GM19328 (cell line): ENCODE data around the gene PTPRN2.
"Not testable (repeated sequence)": the region's sequence is repeated elsewhere in the genome, so short reads cannot be mapped to it uniquely, and the experiment has no call there.

ENCODE experiments used
- ATAC-seq: cut with Tn5 transposase; IDR thresholded peaks from one replicate; pipeline ENCODE4 v1.9.1; 2021; ENCODE audit warnings: mild to moderate bottlenecking, moderate library complexity; ENCODE audit not compliant: unreplicated experiment

Gene PTPRN2

GRCh38 chr7:157563467-157564135 is 1024.0 kb downstream of the PTPRN2 start:
- ATAC-seq = not testable (repeated sequence)

- ATAC-seq = not testable (repeated sequence)
Measured at GRCh38 chr7:157562522-157563398, 1024.9 kb downstream of the PTPRN2 start.

GRCh38 chr7:157561816-157562410 is 1025.7 kb downstream of the PTPRN2 start:
- ATAC-seq = no peak

DNA sequence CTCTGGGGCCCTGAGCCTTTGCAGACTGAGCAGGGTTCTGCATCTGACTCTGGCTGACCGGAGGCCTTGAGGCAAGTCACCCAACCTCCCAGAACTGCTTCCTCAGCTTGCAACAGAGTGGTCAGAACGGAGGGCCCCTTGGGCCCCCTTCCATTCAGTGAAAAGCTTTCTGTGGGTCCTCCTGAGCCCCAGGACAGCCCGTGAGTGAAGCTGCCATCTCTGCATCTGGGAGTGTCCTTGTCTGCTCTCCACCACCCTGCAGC is 1026.2 kb downstream of the PTPRN2 start:
- ATAC-seq = no peak

DNA sequence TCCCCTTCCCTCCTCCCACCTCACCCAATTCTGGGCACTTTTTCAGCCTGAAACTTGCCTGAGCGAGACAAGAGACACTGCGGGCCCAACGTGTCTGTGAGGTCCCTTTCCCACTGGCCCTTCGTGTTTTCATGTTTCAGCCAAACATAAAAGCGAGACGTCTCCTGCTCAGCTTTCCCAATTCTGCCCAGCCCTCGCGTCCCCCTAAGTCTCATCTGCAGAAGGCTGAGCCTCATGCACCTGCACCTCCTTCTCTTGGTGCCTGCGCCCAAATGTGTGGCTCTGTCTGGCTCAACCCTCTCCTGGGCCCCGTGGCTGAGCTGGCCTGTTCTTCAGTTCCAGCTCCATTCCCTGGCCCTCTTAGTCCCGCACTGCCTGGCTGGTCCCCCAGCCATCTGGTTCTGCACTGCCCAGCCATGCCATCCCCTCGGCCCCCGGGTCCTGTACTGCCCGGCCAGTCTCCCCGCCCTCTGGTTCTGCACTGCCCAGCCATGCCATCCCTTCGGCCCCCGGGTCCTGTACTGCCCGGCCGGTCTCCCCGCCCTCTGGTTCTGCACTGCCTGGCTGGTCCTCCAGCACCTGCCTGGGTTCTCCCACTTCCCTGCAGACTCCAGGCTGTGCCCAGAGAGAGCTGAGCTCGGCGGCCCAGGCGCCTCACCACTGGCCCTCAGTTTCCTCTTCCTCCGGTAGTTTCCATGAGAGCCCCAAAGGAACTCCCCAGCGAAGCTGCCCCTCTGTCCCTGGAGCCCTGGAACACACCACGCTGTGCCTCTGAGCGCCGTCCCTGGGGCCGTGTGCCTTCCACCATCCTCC is 1026.7 kb downstream of the PTPRN2 start:
- no peak for ATAC-seq

- no peak for ATAC-seq
Measured at GRCh38 chr7:157560258-157560654, 1027.4 kb downstream of the PTPRN2 start.

DNA sequence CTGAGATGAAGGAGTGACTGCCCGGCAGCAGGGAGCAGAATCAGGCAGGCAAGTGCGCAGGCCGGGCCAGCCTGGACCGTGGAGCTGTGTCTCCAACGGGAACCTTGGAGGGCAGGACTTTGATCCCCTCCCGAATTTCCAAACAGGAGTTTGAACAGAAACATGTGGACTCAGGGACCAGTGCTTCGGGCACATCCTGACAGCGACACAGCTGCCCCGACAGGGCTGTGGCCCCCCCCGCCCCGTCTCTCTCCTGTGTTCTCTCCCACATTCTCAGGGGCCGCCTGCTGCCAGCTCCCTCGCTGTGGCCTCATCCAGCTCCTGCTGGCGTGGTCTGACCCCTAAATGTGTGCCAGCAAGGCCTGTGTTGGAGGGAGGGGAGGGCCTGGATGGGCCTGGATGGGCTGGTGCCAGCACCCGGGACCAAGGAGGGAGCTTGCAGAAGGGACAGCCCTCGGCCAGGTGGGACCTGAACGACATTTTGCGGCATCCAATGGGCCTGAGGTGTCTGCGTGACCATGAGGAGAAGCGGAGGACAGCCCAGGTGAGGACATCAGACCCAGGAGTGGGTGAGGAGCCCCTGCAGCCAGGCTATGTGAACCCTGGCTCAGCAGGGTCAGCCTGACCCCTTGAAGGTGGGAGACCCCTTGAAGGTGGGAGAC is 1027.9 kb downstream of the PTPRN2 start:
- ATAC-seq = no peak

- no peak for ATAC-seq
Measured at GRCh38 chr7:157558875-157559595, 1028.6 kb downstream of the PTPRN2 start.

- ATAC-seq = no peak
Measured at GRCh38 chr7:157558516-157558874, 1029.1 kb downstream of the PTPRN2 start.

DNA sequence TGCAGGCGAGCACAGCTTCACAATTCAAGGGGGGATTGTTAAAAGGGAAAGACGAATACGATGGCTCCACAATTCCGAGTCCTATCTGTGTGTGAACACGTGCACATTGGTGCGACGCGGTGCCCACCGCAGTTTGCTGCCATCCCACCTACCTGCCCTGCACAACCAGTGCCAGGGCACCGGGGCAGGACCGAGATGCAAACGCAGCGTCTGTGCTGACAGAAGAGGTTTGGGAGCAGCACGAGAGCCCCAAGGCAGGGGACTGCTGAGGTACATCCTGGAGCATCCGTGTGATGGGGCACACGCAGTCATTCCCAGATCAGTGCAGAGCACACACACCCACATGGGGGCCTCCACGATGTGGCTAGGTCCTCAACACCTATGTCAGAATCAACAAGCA is 1029.6 kb downstream of the PTPRN2 start:
- ATAC-seq = no peak

- no peak for ATAC-seq
Measured at GRCh38 chr7:157557263-157557662, 1030.4 kb downstream of the PTPRN2 start.

DNA sequence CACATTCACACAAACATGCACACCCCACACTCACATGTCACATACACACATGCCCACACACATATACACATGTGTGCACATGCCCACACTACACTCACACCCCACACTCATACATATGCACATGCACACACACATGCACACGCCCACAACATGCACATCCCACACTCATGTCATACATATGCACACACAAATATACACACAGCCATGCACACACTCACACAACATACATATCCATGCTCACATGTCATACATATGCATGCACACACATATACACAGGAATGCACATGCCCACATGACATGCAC is 1031.0 kb downstream of the PTPRN2 start:
- ATAC-seq = no peak

DNA sequence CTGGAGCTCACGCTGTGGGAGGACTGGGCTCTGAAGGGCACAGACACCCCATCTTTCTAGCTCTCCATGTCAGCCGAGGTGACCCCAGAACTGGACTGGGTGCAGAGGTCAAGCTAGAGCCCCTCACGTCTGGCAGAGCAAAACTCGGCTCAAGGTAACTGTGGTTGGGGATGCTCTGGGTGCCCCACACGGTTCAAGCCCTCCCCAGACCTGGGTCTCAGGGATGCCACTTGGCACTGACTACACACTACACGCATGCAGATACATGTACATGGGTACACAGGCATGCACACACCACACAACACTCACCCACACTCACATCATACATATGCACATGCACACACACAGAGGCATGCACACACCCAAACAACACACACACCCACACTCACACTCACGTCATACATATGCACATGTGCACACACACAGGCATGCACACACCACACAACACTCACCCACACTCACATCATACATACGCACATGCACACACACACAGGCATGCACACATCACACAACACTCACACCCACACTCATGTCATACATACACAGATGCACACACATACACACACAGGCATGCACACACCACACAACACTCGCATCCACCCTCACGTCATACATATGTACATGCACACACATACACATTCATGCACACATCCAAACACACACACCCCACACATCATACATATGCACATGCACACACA is 1031.5 kb downstream of the PTPRN2 start:
- ATAC-seq = no peak

- ATAC-seq = no peak
Measured at GRCh38 chr7:157555313-157555712, 1032.3 kb downstream of the PTPRN2 start.

DNA sequence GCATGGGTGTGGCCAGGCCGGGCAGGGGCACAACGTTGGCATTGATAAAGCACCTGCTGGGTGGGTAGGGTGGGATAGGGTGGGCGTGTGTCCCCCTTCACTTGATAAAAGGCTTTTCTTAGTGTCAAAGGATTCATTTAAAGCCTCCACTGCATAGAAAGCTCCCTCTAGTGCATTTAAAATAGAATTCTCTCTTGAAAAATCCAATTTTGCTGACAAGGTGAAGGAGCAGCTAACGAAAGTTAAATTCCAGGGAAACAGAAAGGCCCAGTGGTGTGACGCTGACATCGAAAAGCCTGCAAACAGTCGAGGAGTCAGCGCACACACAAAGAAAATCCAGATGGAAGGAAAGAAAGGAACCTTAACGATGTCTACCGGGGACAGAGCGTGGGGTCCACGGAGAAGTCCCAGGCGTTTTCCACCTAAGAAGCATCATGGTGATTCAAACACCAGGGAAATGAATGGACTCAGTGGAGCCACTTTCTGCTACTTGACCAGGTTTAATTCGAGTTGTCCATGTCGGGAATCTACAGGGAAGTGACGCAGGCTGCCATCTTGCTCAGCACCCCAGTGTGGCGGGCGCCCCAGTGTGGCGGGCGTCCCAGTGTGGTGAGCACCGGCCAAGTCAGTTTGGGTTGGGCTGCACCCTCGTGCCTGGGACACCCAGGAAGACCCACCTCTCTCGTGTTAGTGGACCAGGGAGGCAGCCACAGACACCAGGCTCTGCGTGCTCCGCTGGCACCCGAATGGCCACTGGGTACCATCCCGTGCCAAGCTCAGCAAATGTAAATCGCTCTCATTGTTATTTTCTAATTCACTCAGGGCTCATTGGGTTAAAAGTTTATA is 1033.0 kb downstream of the PTPRN2 start:
- ATAC-seq = no peak

DNA sequence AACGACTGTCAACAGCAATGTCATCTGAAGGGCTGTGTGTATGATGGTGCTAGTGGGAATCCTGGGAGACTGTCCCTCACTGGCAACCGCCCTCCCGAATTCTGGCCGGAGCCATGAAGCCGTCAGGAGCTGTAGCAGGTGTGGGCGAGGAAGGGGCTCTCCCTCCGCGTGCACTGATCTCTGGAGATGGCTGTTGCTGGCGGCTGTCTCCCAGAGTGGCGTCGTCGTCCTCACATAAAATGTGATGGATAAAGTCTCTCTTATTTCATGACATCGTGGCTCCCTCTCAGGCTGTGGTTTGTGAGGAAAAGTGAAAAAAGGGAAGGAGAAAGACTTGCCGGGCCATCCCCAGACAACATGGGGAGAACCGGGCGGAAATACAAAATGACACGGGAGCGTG is 1034.4 kb downstream of the PTPRN2 start:
- no peak for ATAC-seq

DNA sequence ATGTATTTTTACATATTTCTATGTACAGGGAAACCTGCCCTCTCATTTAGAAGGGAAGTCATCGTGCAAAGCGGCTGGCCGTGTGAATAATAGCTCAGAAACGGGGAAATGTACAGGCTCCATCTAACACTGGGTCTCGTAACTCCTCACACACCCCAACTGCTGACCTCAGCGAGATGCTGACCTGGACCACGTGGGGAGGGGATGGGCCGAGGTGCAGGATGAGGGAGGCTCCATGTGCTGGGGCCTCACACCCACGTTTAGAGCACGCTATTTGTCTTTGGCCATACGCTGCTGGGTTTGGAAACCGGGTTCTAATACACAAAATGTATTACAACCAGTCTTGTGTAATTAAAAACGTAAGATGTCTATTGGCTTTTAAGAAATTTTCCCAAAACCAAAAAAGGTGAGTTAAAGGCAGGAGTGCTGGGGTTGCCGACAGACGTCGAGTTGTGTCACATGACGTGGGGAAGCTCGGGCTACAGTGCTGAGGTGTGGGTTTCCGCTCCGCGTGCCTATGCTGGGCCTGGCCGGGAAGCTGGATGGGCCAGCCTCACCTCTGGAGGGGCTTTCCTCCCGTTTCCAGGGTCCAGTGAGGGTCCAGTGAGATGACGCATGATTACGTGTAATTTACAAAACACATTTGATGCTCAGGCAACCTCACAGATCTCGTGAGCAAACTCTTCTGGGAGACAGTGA is 1035.2 kb downstream of the PTPRN2 start:
- no peak for ATAC-seq

- ATAC-seq = no peak
Measured at GRCh38 chr7:157551325-157552070, 1036.1 kb downstream of the PTPRN2 start.
